8988T (cell line): ENCODE measurements around the gene CAMK1D.
A peak's percentile ranks its signal among the peaks of the same experiment; 100 is the strongest.

ENCODE experiments used
- DNase-seq: peaks from one replicate; pipeline ENCODE4 v3.0.0; 2011

CAMK1D gene

GRCh38 chr10:12633776-12634620 is 284.7 kb downstream of the CAMK1D start:
- DNase-seq = no peak

GRCh38 chr10:12634621-12634931 is 285.2 kb downstream of the CAMK1D start:
- DNase-seq = no peak

GRCh38 chr10:12635127-12635541 is 285.8 kb downstream of the CAMK1D start:
- DNase-seq = no peak

GRCh38 chr10:12636571-12636970 is 287.2 kb downstream of the CAMK1D start:
- no peak for DNase-seq

- no peak for DNase-seq
Measured at GRCh38 chr10:12637649-12638048, 288.3 kb downstream of the CAMK1D start.

- no peak for DNase-seq
Measured at GRCh38 chr10:12638103-12638502, 288.8 kb downstream of the CAMK1D start.

- no peak for DNase-seq
Measured at GRCh38 chr10:12638781-12639180, 289.4 kb downstream of the CAMK1D start.

- DNase-seq = no peak
Measured at GRCh38 chr10:12639996-12640944, 290.9 kb downstream of the CAMK1D start.

GRCh38 chr10:12642036-12642435 is 292.7 kb downstream of the CAMK1D start:
- DNase-seq = no peak

- no peak for DNase-seq
Measured at GRCh38 chr10:12643279-12643678, 293.9 kb downstream of the CAMK1D start.

GRCh38 chr10:12644380-12645144 is 295.2 kb downstream of the CAMK1D start:
- no peak for DNase-seq

GRCh38 chr10:12645449-12645848 is 296.1 kb downstream of the CAMK1D start:
- no peak for DNase-seq

GRCh38 chr10:12649012-12649584 is 299.8 kb downstream of the CAMK1D start:
- no peak for DNase-seq

- no peak for DNase-seq
Measured at GRCh38 chr10:12650122-12650521, 300.8 kb downstream of the CAMK1D start.

GRCh38 chr10:12650538-12651298 is 301.4 kb downstream of the CAMK1D start:
- DNase-seq = no peak

GRCh38 chr10:12655940-12656339 is 306.6 kb downstream of the CAMK1D start:
- DNase-seq = no peak

GRCh38 chr10:12656518-12657142 is 307.3 kb downstream of the CAMK1D start:
- DNase-seq = peak; percentile 38

- no peak for DNase-seq
Measured at GRCh38 chr10:12657489-12657888, 308.1 kb downstream of the CAMK1D start.

- DNase-seq = no peak
Measured at GRCh38 chr10:12658526-12658925, 309.2 kb downstream of the CAMK1D start.

GRCh38 chr10:12659706-12660105 is 310.4 kb downstream of the CAMK1D start:
- DNase-seq = no peak

- no peak for DNase-seq
Measured at GRCh38 chr10:12660812-12661211, 311.5 kb downstream of the CAMK1D start.

GRCh38 chr10:12661671-12662070 is 312.3 kb downstream of the CAMK1D start:
- no peak for DNase-seq
